ENCODE data around the gene APBA2.

GRCh38 chr15:29127506-29128430 lies 242.0 kb downstream of the APBA2 start:
- TF ChIP-seq EP300 (IDR thresholded peaks at IDR 0.05; ENCODE audit: low read depth in 2 of 2, low read length in 2 of 2) (no peak), EP300 (CRISPR knock-in tag; IDR thresholded peaks at IDR 0.05; ENCODE audit: borderline replicate concordance) (no peak), NFE2 (CRISPR knock-in tag; IDR thresholded peaks at IDR 0.05) (no peak), ZNF121 (CRISPR knock-in tag; IDR thresholded peaks at IDR 0.05) (no peak), YY1 (IDR thresholded peaks at IDR 0.05; ENCODE audit: insufficient read depth, insufficient replicate concordance, low read depth, low read length) (no peak), SRF (IDR thresholded peaks at IDR 0.05; ENCODE audit: low read depth, low read length) (no peak)
- TF ChIP-seq, protein P1, sequence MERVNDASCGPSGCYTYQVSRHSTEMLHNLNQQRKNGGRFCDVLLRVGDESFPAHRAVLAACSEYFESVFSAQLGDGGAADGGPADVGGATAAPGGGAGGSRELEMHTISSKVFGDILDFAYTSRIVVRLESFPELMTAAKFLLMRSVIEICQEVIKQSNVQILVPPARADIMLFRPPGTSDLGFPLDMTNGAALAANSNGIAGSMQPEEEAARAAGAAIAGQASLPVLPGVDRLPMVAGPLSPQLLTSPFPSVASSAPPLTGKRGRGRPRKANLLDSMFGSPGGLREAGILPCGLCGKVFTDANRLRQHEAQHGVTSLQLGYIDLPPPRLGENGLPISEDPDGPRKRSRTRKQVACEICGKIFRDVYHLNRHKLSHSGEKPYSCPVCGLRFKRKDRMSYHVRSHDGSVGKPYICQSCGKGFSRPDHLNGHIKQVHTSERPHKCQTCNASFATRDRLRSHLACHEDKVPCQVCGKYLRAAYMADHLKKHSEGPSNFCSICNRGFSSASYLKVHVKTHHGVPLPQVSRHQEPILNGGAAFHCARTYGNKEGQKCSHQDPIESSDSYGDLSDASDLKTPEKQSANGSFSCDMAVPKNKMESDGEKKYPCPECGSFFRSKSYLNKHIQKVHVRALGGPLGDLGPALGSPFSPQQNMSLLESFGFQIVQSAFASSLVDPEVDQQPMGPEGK (CRISPR knock-in tag; IDR thresholded peaks at IDR 0.05): no peak

All from HepG2 (cell line).